Natural killer cell (primary cell): ENCODE measurements around the gene CAMKK2. TPM values are rescaled to one million over a fixed set of nuclear protein-coding genes. Genes with fewer than 3 reads are reported as not detected.
A peak's percentile ranks its signal among the peaks of the same experiment; 100 is the strongest.

Experiments used
- ATAC-seq, 3 donors: fragments of 150-1000 bp in 2 of 3; fragments of 200-7000 bp in 1 of 3; cut with Tn5 transposase; 1 replicate in 1 of 3; 2 replicates in 2 of 3; pipeline ENCODE4 v1.10.0; 2021; ENCODE audit warnings: mild to moderate bottlenecking in 2 of 3, moderate library complexity in 2 of 3
- DNase-seq, 2 donors: peaks; one replicate each; pipeline versions ENCODE4 v3.0.0 to v3.0.0-alpha.2; 2013 to 2021; ENCODE audit warnings: mixed read lengths in 1 of 2
- H3K27ac ChIP-seq: one replicate; pipeline ENCODE4 v1.5.1; 2013; ENCODE audit warnings: mild to moderate bottlenecking, low read length
- H3K27me3 ChIP-seq: one replicate; pipeline ENCODE4 v1.6.1; 2013; ENCODE audit warnings: low read length; ENCODE audit not compliant: control insufficient read depth, insufficient read depth
- H3K36me3 ChIP-seq: one replicate; pipeline ENCODE4 v1.6.1; 2013; ENCODE audit warnings: low read length; ENCODE audit not compliant: control insufficient read depth, insufficient read depth
- H3K4me1 ChIP-seq: one replicate; pipeline ENCODE4 v1.6.1; 2013; ENCODE audit warnings: low read length; ENCODE audit not compliant: control insufficient read depth, insufficient read depth
- H3K4me3 ChIP-seq: one replicate; pipeline ENCODE4 v1.5.1; 2013; ENCODE audit warnings: low read length
- H3K9me3 ChIP-seq: one replicate; pipeline ENCODE4 v1.6.1; 2013; ENCODE audit warnings: low read length; ENCODE audit not compliant: control insufficient read depth, insufficient read depth
- H3K27ac Mint-ChIP-seq, 2 donors: one replicate each; pipeline ENCODE4 v1.8.0; 2022; ENCODE audit warnings: mild to moderate bottlenecking in 2 of 2, mixed read lengths in 2 of 2, moderate library complexity in 1 of 2
- H3K27me3 Mint-ChIP-seq, 2 donors: one replicate each; pipeline ENCODE4 v1.8.0; 2022; ENCODE audit warnings: low read depth in 2 of 2, mixed read lengths in 2 of 2
- H3K36me3 Mint-ChIP-seq: one replicate; pipeline ENCODE4 v1.8.0; 2022; ENCODE audit warnings: mixed read lengths
- H3K4me1 Mint-ChIP-seq, 2 donors: one replicate each; pipeline ENCODE4 v1.8.0; 2022; ENCODE audit warnings: mixed read lengths in 2 of 2
- H3K4me3 Mint-ChIP-seq: one replicate; pipeline ENCODE4 v1.8.0; 2022; ENCODE audit warnings: mild to moderate bottlenecking, moderate library complexity, mixed read lengths
- H3K9me3 Mint-ChIP-seq, 2 donors: one replicate each; pipeline ENCODE4 v1.8.0; 2022; ENCODE audit warnings: mixed read lengths in 2 of 2
- CTCF ChIP-seq: fragments of 200-600 bp; IDR thresholded peaks from one replicate; pipeline ENCODE4 v1.8.0; 2022; ENCODE audit warnings: antibody characterized with exemption
- WGBS: methylation state at CpG from one replicate; pipeline ENCODE4 v1.1.7; 2013; ENCODE audit warnings: missing lambda C conversion rate; ENCODE audit not compliant: insufficient coverage; 5-methylcytosine and 5-hydroxymethylcytosine counted together
- intact Hi-C: fragments of 100-400 bp; cut with micrococcal nuclease; formaldehyde crosslinking; loops from one replicate; pipeline ENCODE4 v1.14.2; 2022
- total RNA-seq, 4 donors: library from RNA; stranded (reverse); fragments of 120-200 nt in 1 of 4; gene quantifications; one replicate each; pipeline versions ENCODE4 v1.2.3 to v1.2.4, GENCODE V29; 2013 to 2022

Gene CAMKK2
- total RNA-seq, 3 donors from 2014 or later (not counting 1 experiment from before 2014, with no cell fraction given), result 19.6 to 27.4 (median 20.9) TPM

- Mint-ChIP-seq H3K36me3 (no peaks in the 10 kb centered on the region), H3K4me1 (peaks cover 0 to 14% of the 10 kb centered on the region in 2 donors), H3K27ac (peak overlapping the region; percentile 23 to 84), H3K9me3 (no peaks in the 10 kb centered on the region), H3K4me3 (peak overlapping the region; percentile 87), H3K27me3 (no peaks in the 10 kb centered on the region)
- peak overlapping the region; percentile 58 for H3K4me3 ChIP-seq
- H3K27me3 ChIP-seq, result no peaks in the 10 kb centered on the region
- intact Hi-C loops, result loop anchor here (2.0 to 5.0 kb wide), 2 partner anchors 55 to 85 kb away; partner anchors contain the start of genes ANAPC5 and P2RX4
- H3K27ac ChIP-seq, result peak overlapping the region; percentile 55
- H3K4me1 ChIP-seq, result peaks cover 24% of the 10 kb centered on the region
- ATAC-seq, result no peak
- DNase-seq, result peak in 1 of 2 donors; percentile 43
- WGBS, result 13% methylated on average over 21 of the region's 21 CpGs
- TF ChIP-seq CTCF, result no peak
- H3K9me3 ChIP-seq, result no peaks in the 10 kb centered on the region
- H3K36me3 ChIP-seq, result no peaks in the 10 kb centered on the region
Measured at GRCh38 chr12:121297435-121297991, 1.0 kb upstream of the CAMKK2 start.

- H3K9me3 Mint-ChIP-seq, result no peaks in the 10 kb centered on the region
- peak overlapping the region; percentile 86 for H3K4me3 Mint-ChIP-seq
- peaks cover 0 to 14% of the 10 kb centered on the region in 2 donors for H3K4me1 Mint-ChIP-seq
- TF ChIP-seq CTCF, result no peak
- peaks cover 24% of the 10 kb centered on the region for H3K4me1 ChIP-seq
- ATAC-seq (peak; percentile 15 to 26 (median 21)), DNase-seq (no peak)
- H3K9me3 ChIP-seq, result no peaks in the 10 kb centered on the region
- intact Hi-C loops, result loop anchor here (2.0 to 5.0 kb wide), 2 partner anchors 57 to 84 kb away; partner anchors contain the start of genes ANAPC5 and P2RX4
- peak overlapping the region in 1 of 2 donors; percentile 63 for H3K27ac Mint-ChIP-seq
- no peaks in the 10 kb centered on the region for H3K36me3 Mint-ChIP-seq
- no peaks in the 10 kb centered on the region for H3K36me3 ChIP-seq
- peak overlapping the region; percentile 65 for H3K4me3 ChIP-seq
- no peaks in the 10 kb centered on the region for H3K27me3 ChIP-seq
- no peaks in the 10 kb centered on the region for H3K27me3 Mint-ChIP-seq
- H3K27ac ChIP-seq, result peak overlapping the region; percentile 35
- WGBS, result under 1% methylated on average over 55 of the region's 55 CpGs
Measured at GRCh38 chr12:121295746-121296617, 527 bp downstream of the CAMKK2 start.

- H3K9me3 ChIP-seq, result no peaks in the 10 kb centered on the region
- no peak for DNase-seq
- H3K27me3 ChIP-seq, result no peaks in the 10 kb centered on the region
- Mint-ChIP-seq H3K9me3 (no peaks in the 10 kb centered on the region), H3K4me3 (peak overlapping the region; percentile 86), H3K27me3 (no peaks in the 10 kb centered on the region), H3K36me3 (no peaks in the 10 kb centered on the region), H3K27ac (peak overlapping the region in 1 of 2 donors; percentile 63), H3K4me1 (peaks cover 0 to 14% of the 10 kb centered on the region in 2 donors)
- no peak for ATAC-seq
- H3K4me1 ChIP-seq, result peaks cover 24% of the 10 kb centered on the region
- TF ChIP-seq CTCF, result no peak
- H3K4me3 ChIP-seq, result peak overlapping the region; percentile 65
- 11% methylated on average over 4 of the region's 7 CpGs for WGBS
- intact Hi-C loops, result loop anchor here (5.0 kb wide), 1 partner anchor 83 kb away; the partner anchor contains the start of gene P2RX4
- H3K27ac ChIP-seq, result no peak overlapping the region
- H3K36me3 ChIP-seq, result no peaks in the 10 kb centered on the region
Measured at GRCh38 chr12:121295116-121295745, 1.3 kb downstream of the CAMKK2 start.
